Effector memory CD4-positive, alpha-beta T cell (primary cell): ENCODE data around the gene TMEM164.

ENCODE experiments used
- DNase-seq, 3 donors: peaks; one replicate each; pipeline ENCODE4 v3.0.0-alpha.2; 2020
- H3K27ac ChIP-seq: 2 replicates; pipeline ENCODE4 v1.7.0; 2013; ENCODE audit warnings: mild to moderate bottlenecking, low read length, moderate library complexity; ENCODE audit not compliant: insufficient read depth, poor library complexity, severe bottlenecking
- H3K27me3 ChIP-seq: replicated peaks from 2 replicates; pipeline ENCODE4 v1.7.0; 2013; ENCODE audit warnings: mild to moderate bottlenecking, low read length; ENCODE audit not compliant: insufficient read depth, control insufficient read depth, poor library complexity, severe bottlenecking
- H3K36me3 ChIP-seq: 2 replicates; pipeline ENCODE4 v1.7.0; 2013; ENCODE audit warnings: mild to moderate bottlenecking, low read length, moderate library complexity; ENCODE audit not compliant: control insufficient read depth, insufficient read depth
- H3K4me1 ChIP-seq: 2 replicates; pipeline ENCODE4 v1.7.0; 2013; ENCODE audit warnings: low read length, mild to moderate bottlenecking; ENCODE audit not compliant: control insufficient read depth, insufficient read depth, poor library complexity, severe bottlenecking
- H3K4me3 ChIP-seq: 2 replicates; pipeline ENCODE4 v1.7.0; 2013; ENCODE audit warnings: low read length, low read depth, mild to moderate bottlenecking; ENCODE audit not compliant: insufficient read depth, poor library complexity, severe bottlenecking
- H3K9me3 ChIP-seq: 2 replicates; pipeline ENCODE4 v1.7.0; 2013; ENCODE audit warnings: mild to moderate bottlenecking, low read length, moderate library complexity; ENCODE audit not compliant: control insufficient read depth

The TMEM164 gene

GRCh38 chrX:110015915-110016314 lies 13.0 kb downstream of the TMEM164 start:
- no peaks in the 10 kb centered on the region for H3K4me1 ChIP-seq
- H3K4me3 ChIP-seq = no peak overlapping the region
- H3K9me3 ChIP-seq = no peaks in the 10 kb centered on the region
- H3K36me3 ChIP-seq = no peaks in the 10 kb centered on the region
- H3K27me3 ChIP-seq = no peaks in the 10 kb centered on the region
- H3K27ac ChIP-seq = no peak overlapping the region
- no peak for DNase-seq

- Histone ChIP-seq H3K9me3 (no peaks in the 10 kb centered on the region), H3K27me3 (no peaks in the 10 kb centered on the region), H3K4me3 (no peak overlapping the region), H3K36me3 (peaks cover 3% of the 10 kb centered on the region), H3K4me1 (no peaks in the 10 kb centered on the region), H3K27ac (no peak overlapping the region)
- DNase-seq = no peak
Measured at GRCh38 chrX:110020536-110020935, 17.6 kb downstream of the TMEM164 start.

- Histone ChIP-seq H3K4me3 (no peak overlapping the region), H3K9me3 (no peaks in the 10 kb centered on the region), H3K27ac (no peak overlapping the region), H3K36me3 (peaks cover 3% of the 10 kb centered on the region), H3K4me1 (no peaks in the 10 kb centered on the region), H3K27me3 (no peaks in the 10 kb centered on the region)
- DNase-seq = no peak
Measured at GRCh38 chrX:110021258-110022022, 18.5 kb downstream of the TMEM164 start.

GRCh38 chrX:110022599-110023448 lies 19.9 kb downstream of the TMEM164 start:
- no peak for DNase-seq
- Histone ChIP-seq H3K4me1 (no peaks in the 10 kb centered on the region), H3K4me3 (no peak overlapping the region), H3K27me3 (no peaks in the 10 kb centered on the region), H3K9me3 (no peaks in the 10 kb centered on the region), H3K36me3 (peaks cover 3% of the 10 kb centered on the region), H3K27ac (no peak overlapping the region)

GRCh38 chrX:110025395-110025794 lies 22.5 kb downstream of the TMEM164 start:
- Histone ChIP-seq H3K4me3 (no peak overlapping the region), H3K27me3 (no peaks in the 10 kb centered on the region), H3K9me3 (no peaks in the 10 kb centered on the region), H3K27ac (no peak overlapping the region), H3K36me3 (peaks cover 3% of the 10 kb centered on the region), H3K4me1 (no peaks in the 10 kb centered on the region)
- DNase-seq = no peak

- no peak overlapping the region for H3K27ac ChIP-seq
- H3K36me3 ChIP-seq = peaks cover 3% of the 10 kb centered on the region
- no peaks in the 10 kb centered on the region for H3K4me1 ChIP-seq
- DNase-seq = no peak
- H3K9me3 ChIP-seq = no peaks in the 10 kb centered on the region
- no peaks in the 10 kb centered on the region for H3K27me3 ChIP-seq
- no peak overlapping the region for H3K4me3 ChIP-seq
Measured at GRCh38 chrX:110026099-110026844, 23.4 kb downstream of the TMEM164 start.

GRCh38 chrX:110032534-110033147 lies 29.7 kb downstream of the TMEM164 start:
- H3K27me3 ChIP-seq = no peaks in the 10 kb centered on the region
- H3K4me1 ChIP-seq = no peaks in the 10 kb centered on the region
- no peaks in the 10 kb centered on the region for H3K9me3 ChIP-seq
- no peak for DNase-seq
- no peak overlapping the region for H3K4me3 ChIP-seq
- no peak overlapping the region for H3K27ac ChIP-seq
- no peaks in the 10 kb centered on the region for H3K36me3 ChIP-seq

GRCh38 chrX:110034036-110034435 lies 31.1 kb downstream of the TMEM164 start:
- Histone ChIP-seq H3K4me1 (no peaks in the 10 kb centered on the region), H3K4me3 (no peak overlapping the region), H3K36me3 (no peaks in the 10 kb centered on the region), H3K27ac (no peak overlapping the region), H3K9me3 (no peaks in the 10 kb centered on the region), H3K27me3 (no peaks in the 10 kb centered on the region)
- no peak for DNase-seq

GRCh38 chrX:110036162-110037033 lies 33.5 kb downstream of the TMEM164 start:
- H3K27ac ChIP-seq = no peak overlapping the region

More at GRCh38 chrX:110036162-110037033, 33.5 kb downstream of the TMEM164 start:
- Histone ChIP-seq H3K9me3 (no peaks in the 10 kb centered on the region), H3K27me3 (no peaks in the 10 kb centered on the region), H3K36me3 (no peaks in the 10 kb centered on the region), H3K4me1 (no peaks in the 10 kb centered on the region), H3K4me3 (no peak overlapping the region)
- no peak for DNase-seq
